ENCODE results near the gene MAT2A. TPM values are rescaled to one million over a fixed set of nuclear protein-coding genes. Genes with fewer than 3 reads are reported as not detected.

The MAT2A gene
- total RNA-seq (202 and 252 TPM in 2 replicates), polyA plus RNA-seq (379 and 465 TPM in 2 replicates)

DNA sequence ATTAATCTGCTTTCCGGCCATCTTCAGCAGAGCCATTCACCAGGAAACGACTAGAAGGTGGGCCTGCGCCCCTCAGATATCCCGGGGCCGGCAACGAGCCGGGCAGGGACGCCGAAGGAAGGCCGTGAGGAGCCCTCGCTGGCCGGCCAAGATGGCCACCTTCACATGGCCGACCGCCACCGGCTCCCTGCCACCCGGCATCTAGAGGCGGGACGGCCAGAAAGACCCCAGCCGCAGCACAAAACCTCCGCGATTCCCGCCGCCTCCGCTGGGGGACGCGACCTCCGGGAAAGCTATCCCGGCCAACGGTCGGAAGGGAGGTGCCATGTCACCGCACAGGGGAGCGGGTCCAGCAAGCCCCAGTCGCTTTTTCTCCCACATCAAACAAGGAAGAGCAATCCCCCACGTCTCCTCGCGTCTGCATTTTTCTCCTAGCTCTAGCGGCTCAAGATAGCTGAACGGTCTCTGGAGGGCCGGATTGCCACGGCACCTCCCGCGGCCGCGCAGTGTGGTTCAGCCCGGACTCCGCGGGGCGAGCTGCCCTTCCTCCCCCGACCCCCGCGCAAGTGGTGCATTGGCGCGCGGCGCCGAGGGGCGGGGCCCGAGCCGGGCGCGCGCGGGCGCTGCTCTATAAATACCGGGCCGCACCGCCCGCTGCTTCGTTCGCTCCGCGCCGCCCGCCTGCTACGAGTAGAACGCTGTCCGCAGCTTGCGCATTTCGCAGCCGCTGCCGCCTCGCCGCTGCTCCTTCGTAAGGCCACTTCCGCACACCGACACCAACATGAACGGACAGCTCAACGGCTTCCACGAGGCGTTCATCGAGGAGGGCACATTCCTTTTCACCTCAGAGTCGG, at the start of gene MAT2A:
TSS of gene MAT2A (plus strand) at position 662 of the 854 bp plus-strand sequence. CDS start at position 782, 120 bp downstream.
- TF ChIP-seq, protein P1, sequence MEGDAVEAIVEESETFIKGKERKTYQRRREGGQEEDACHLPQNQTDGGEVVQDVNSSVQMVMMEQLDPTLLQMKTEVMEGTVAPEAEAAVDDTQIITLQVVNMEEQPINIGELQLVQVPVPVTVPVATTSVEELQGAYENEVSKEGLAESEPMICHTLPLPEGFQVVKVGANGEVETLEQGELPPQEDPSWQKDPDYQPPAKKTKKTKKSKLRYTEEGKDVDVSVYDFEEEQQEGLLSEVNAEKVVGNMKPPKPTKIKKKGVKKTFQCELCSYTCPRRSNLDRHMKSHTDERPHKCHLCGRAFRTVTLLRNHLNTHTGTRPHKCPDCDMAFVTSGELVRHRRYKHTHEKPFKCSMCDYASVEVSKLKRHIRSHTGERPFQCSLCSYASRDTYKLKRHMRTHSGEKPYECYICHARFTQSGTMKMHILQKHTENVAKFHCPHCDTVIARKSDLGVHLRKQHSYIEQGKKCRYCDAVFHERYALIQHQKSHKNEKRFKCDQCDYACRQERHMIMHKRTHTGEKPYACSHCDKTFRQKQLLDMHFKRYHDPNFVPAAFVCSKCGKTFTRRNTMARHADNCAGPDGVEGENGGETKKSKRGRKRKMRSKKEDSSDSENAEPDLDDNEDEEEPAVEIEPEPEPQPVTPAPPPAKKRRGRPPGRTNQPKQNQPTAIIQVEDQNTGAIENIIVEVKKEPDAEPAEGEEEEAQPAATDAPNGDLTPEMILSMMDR (IDR thresholded peaks at IDR 0.05; ENCODE audit: poor library complexity) = peak; percentile 71
- no peak for TF ChIP-seq EZH2 (IDR thresholded peaks at IDR 0.05; ENCODE audit: borderline replicate concordance)
- no peak for TF ChIP-seq EZH2phosphoT487 (IDR thresholded peaks at IDR 0.05; ENCODE audit: low read depth, severe bottlenecking, unreplicated experiment)
- H3K4me2 ChIP-seq = peak within 1 kb of the TSS; percentile 94
- H3K9me3 ChIP-seq (ENCODE audit: low read depth) = no peaks in the 10 kb centered on the region
- H3K36me3 ChIP-seq (replicated peaks; ENCODE audit: insufficient read depth, low read depth) = peaks cover 17% of the 10 kb centered on the region
- H3K27ac ChIP-seq = peak within 1 kb of the TSS; percentile 99
- 1% methylated on average over 86 of the region's 92 CpGs for WGBS (ENCODE audit: low lambda C conversion rate, missing lambda C conversion rate)
- H2AFZ ChIP-seq = peak within 1 kb of the TSS; percentile 72
- peaks cover 66% of the 10 kb centered on the region for H3K79me2 ChIP-seq
- no peaks in the 10 kb centered on the region for H3K27me3 ChIP-seq
- peaks cover 45% of the 10 kb centered on the region for H3K4me1 ChIP-seq (ENCODE audit: insufficient read depth)
- H3K9me2 ChIP-seq (replicated peaks; ENCODE audit: insufficient read depth) = no peaks in the 10 kb centered on the region
- DNase-seq (ENCODE audit: low spot score) = peak; percentile 95
- peak within 1 kb of the TSS; percentile 89 for H3K4me3 ChIP-seq
- peaks cover 46% of the 10 kb centered on the region for H4K20me1 ChIP-seq (ENCODE audit: insufficient read depth, poor library complexity, severe bottlenecking)

- no peaks in the 10 kb centered on the region for H3K9me3 ChIP-seq (ENCODE audit: low read depth)
- no peak for TF ChIP-seq EZH2phosphoT487 (IDR thresholded peaks at IDR 0.05; ENCODE audit: low read depth, severe bottlenecking, unreplicated experiment)
- no peak for TF ChIP-seq EZH2 (IDR thresholded peaks at IDR 0.05; ENCODE audit: borderline replicate concordance)
- TF ChIP-seq, protein P1 (IDR thresholded peaks at IDR 0.05; ENCODE audit: poor library complexity) = no peak
- 94% methylated on average over 3 of the region's 3 CpGs for WGBS (ENCODE audit: low lambda C conversion rate, missing lambda C conversion rate)
- H3K4me2 ChIP-seq = no peak overlapping the region
- no peaks in the 10 kb centered on the region for H4K20me1 ChIP-seq (ENCODE audit: insufficient read depth, poor library complexity, severe bottlenecking)
- H3K9me2 ChIP-seq (replicated peaks; ENCODE audit: insufficient read depth) = no peaks in the 10 kb centered on the region
- no peak overlapping the region for H3K4me3 ChIP-seq
- H3K27ac ChIP-seq = no peak overlapping the region
- no peaks in the 10 kb centered on the region for H3K27me3 ChIP-seq
- H2AFZ ChIP-seq = no peak overlapping the region
- H3K4me1 ChIP-seq (ENCODE audit: insufficient read depth) = no peaks in the 10 kb centered on the region
- DNase-seq (ENCODE audit: low spot score) = no peak
- no peaks in the 10 kb centered on the region for H3K79me2 ChIP-seq
- H3K36me3 ChIP-seq (replicated peaks; ENCODE audit: insufficient read depth, low read depth) = no peaks in the 10 kb centered on the region
Measured at GRCh38 chr2:85490861-85491755, 47.9 kb upstream of the MAT2A start.

- peaks cover 9% of the 10 kb centered on the region for H3K4me1 ChIP-seq (ENCODE audit: insufficient read depth)
- peak overlapping the region; percentile 76 for H3K27ac ChIP-seq
- no peaks in the 10 kb centered on the region for H3K27me3 ChIP-seq
- no peak overlapping the region for H3K4me3 ChIP-seq
- TF ChIP-seq EZH2phosphoT487 (IDR thresholded peaks at IDR 0.05; ENCODE audit: low read depth, severe bottlenecking, unreplicated experiment) (no peak), EZH2 (IDR thresholded peaks at IDR 0.05; ENCODE audit: borderline replicate concordance) (no peak)
- TF ChIP-seq, protein P1 (IDR thresholded peaks at IDR 0.05; ENCODE audit: poor library complexity) = no peak
- no peaks in the 10 kb centered on the region for H4K20me1 ChIP-seq (ENCODE audit: insufficient read depth, poor library complexity, severe bottlenecking)
- 96% methylated on average over 1 of the region's 1 CpG for WGBS (ENCODE audit: low lambda C conversion rate, missing lambda C conversion rate)
- H3K4me2 ChIP-seq = no peak overlapping the region
- no peaks in the 10 kb centered on the region for H3K36me3 ChIP-seq (replicated peaks; ENCODE audit: insufficient read depth, low read depth)
- H3K9me2 ChIP-seq (replicated peaks; ENCODE audit: insufficient read depth) = no peaks in the 10 kb centered on the region
- no peaks in the 10 kb centered on the region for H3K79me2 ChIP-seq
- H2AFZ ChIP-seq = no peak overlapping the region
- no peak for DNase-seq (ENCODE audit: low spot score)
- H3K9me3 ChIP-seq (ENCODE audit: low read depth) = no peaks in the 10 kb centered on the region
Measured at GRCh38 chr2:85496436-85496835, 42.5 kb upstream of the MAT2A start.
